Activated B cell treated with CpG ODN at 0.5 μM for 24 hours (primary cell): ENCODE measurements around the gene CA9. TPM values are rescaled to one million over a fixed set of nuclear protein-coding genes. Genes with fewer than 3 reads are reported as not detected.

Experiments
- ATAC-seq: fragments of 200-7000 bp; cut with Tn5 transposase; one replicate; pipeline ENCODE4 v1.10.0; 2021; ENCODE audit warnings: low read depth, mild to moderate bottlenecking, moderate library complexity
- CTCF ChIA-PET: fragments of 350-600 bp; sonication (Branson Sonifier 250); formaldehyde crosslinking; loops from one replicate; lab custom pipeline; 2021; ENCODE audit warnings: antibody characterized with exemption; lab: Charles Lee
- POLR2A ChIA-PET: fragments of 350-600 bp; sonication (Branson Sonifier 250); formaldehyde crosslinking; loops from one replicate; lab custom pipeline; 2021; ENCODE audit warnings: antibody characterized with exemption; lab: Charles Lee
- DNase-seq: peaks from one replicate; pipeline ENCODE4 v3.0.0; 2022
- H3K27ac Mint-ChIP-seq: one replicate; pipeline ENCODE4 v1.8.0; 2020; ENCODE audit warnings: mixed read lengths
- H3K27me3 Mint-ChIP-seq: one replicate; pipeline ENCODE4 v1.8.0; 2021; ENCODE audit warnings: mixed read lengths
- H3K36me3 Mint-ChIP-seq: one replicate; pipeline ENCODE4 v1.8.0; 2021; ENCODE audit warnings: low read depth, mixed read lengths
- H3K4me1 Mint-ChIP-seq: one replicate; pipeline ENCODE4 v1.8.0; 2021; ENCODE audit warnings: mixed read lengths
- H3K4me3 Mint-ChIP-seq: one replicate; pipeline ENCODE4 v1.8.0; 2020; ENCODE audit warnings: mild to moderate bottlenecking, mixed read lengths
- H3K9me3 Mint-ChIP-seq: one replicate; pipeline ENCODE4 v1.8.0; 2020; ENCODE audit warnings: mixed read lengths
- intact Hi-C: fragments of 100-400 bp; cut with micrococcal nuclease; formaldehyde crosslinking; loops from one replicate; pipeline ENCODE4 v1.15.1; 2024
- total RNA-seq: library from RNA; stranded (reverse); gene quantifications from 2 replicates; pipeline ENCODE4 v1.2.3, GENCODE V29; 2022
- TF ChIP-seq, protein P1 (sequence below): fragments of 200-600 bp; IDR thresholded peaks from one replicate; pipeline ENCODE4 v1.8.0; 2022; ENCODE audit warnings: antibody characterized with exemption, mild to moderate bottlenecking

Gene CA9
- total RNA-seq, 1 donor from 2014 or later = not detected

DNA sequence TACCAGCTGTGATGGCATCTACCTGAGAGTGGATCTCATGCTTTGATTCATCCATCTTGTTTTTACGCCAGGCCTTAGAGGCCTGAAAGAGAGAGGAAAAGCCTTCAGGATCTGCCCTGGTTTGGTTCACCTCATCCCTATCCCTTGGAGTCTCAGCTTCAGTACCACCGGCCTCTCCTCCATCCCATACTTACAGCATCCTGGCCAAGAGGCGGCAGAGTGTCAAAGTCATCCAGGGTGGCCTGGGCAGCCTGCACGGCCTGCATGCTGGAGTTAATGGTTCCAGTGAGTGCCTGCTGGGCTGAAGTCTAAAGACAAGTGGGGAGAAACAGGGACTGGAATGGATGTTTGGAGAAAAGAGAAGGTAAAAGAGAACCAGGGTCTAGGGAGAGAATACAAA lies 45.8 kb downstream of the CA9 start:
- DNase-seq (no peak), ATAC-seq (no peak)
- Mint-ChIP-seq H3K4me3 (peak overlapping the region; percentile 32), H3K27ac (peak overlapping the region; percentile 85), H3K4me1 (peaks cover 26% of the 10 kb centered on the region), H3K9me3 (no peaks in the 10 kb centered on the region), H3K36me3 (peaks cover 98% of the 10 kb centered on the region), H3K27me3 (no peaks in the 10 kb centered on the region)
- TF ChIP-seq, protein P1, sequence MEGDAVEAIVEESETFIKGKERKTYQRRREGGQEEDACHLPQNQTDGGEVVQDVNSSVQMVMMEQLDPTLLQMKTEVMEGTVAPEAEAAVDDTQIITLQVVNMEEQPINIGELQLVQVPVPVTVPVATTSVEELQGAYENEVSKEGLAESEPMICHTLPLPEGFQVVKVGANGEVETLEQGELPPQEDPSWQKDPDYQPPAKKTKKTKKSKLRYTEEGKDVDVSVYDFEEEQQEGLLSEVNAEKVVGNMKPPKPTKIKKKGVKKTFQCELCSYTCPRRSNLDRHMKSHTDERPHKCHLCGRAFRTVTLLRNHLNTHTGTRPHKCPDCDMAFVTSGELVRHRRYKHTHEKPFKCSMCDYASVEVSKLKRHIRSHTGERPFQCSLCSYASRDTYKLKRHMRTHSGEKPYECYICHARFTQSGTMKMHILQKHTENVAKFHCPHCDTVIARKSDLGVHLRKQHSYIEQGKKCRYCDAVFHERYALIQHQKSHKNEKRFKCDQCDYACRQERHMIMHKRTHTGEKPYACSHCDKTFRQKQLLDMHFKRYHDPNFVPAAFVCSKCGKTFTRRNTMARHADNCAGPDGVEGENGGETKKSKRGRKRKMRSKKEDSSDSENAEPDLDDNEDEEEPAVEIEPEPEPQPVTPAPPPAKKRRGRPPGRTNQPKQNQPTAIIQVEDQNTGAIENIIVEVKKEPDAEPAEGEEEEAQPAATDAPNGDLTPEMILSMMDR = no peak
- ChIA-PET POLR2A (interaction anchor here (0.5 to 3.3 kb wide), 12 partner anchors 8 to 114 kb away, joined by 3 to 38 read pairs (median 4); partner anchors contain the start of genes CREB3, SIT1 and TLN1), CTCF (interaction anchor here (0.8 to 3.1 kb wide), 4 partner anchors 10 to 116 kb away, joined by 3 to 19 read pairs (median 3); no protein-coding TSS in a partner anchor)
- intact Hi-C loops = loop anchor here (1.0 to 5.0 kb wide), 7 partner anchors 9 to 115 kb away; partner anchors contain the start of genes CD72, CREB3 and TLN1

DNA sequence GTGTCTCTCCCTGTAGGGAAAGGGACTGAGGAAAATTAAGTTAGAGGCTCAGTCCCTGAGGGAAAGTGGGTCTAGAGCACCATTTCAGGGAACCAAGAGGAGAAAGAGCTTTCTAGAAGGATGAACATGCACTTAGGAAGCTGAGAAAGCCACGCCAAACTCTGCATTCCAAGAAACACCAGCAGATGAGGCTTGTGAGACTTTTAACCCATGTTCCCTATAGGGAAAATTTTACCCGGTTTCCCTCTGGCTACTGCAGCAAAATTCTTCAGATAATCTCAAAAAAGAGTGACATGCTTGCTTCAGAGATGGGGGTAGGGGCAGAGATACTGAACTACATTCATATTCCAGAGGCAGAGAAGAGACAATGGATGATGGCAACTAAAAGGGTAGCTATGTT lies 49.7 kb downstream of the CA9 start:
- Mint-ChIP-seq H3K9me3 (no peaks in the 10 kb centered on the region), H3K27ac (no peak overlapping the region), H3K27me3 (no peaks in the 10 kb centered on the region), H3K36me3 (peaks cover 80% of the 10 kb centered on the region), H3K4me3 (no peak overlapping the region), H3K4me1 (peaks cover 18% of the 10 kb centered on the region)
- intact Hi-C loops = no loop called here
- TF ChIP-seq, protein P1 = no peak
- DNase-seq (no peak), ATAC-seq (no peak)
- POLR2A ChIA-PET = no interaction called here
- CTCF ChIA-PET = no interaction called here

DNA sequence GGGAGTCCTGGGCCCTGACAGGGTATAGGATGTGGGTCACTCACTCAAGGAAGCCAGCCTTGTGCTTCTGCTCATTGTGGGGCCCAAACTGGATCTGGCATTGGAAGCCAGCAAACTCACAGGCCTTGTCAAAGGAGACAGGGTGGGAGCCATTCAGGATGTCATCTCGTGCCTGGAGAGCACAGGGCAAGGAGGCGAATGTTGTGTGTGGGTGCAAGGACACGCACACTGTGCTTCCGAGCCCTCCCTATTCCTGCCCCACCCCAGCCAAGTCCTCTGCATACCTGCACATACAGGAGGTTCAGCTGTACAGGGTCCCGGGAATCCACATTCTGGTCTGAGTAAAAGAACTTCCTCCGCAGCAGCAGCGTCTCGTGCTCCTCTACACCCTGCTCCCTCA lies 50.2 kb downstream of the CA9 start:
- TF ChIP-seq, protein P1 = no peak
- no peaks in the 10 kb centered on the region for H3K27me3 Mint-ChIP-seq
- no peaks in the 10 kb centered on the region for H3K9me3 Mint-ChIP-seq
- peaks cover 13% of the 10 kb centered on the region for H3K4me1 Mint-ChIP-seq
- peaks cover 75% of the 10 kb centered on the region for H3K36me3 Mint-ChIP-seq
- DNase-seq (no peak), ATAC-seq (no peak)
- no peak overlapping the region for H3K4me3 Mint-ChIP-seq
- ChIA-PET CTCF (no interaction called here), POLR2A (no interaction called here)
- no peak overlapping the region for H3K27ac Mint-ChIP-seq
- intact Hi-C loops = no loop called here

DNA sequence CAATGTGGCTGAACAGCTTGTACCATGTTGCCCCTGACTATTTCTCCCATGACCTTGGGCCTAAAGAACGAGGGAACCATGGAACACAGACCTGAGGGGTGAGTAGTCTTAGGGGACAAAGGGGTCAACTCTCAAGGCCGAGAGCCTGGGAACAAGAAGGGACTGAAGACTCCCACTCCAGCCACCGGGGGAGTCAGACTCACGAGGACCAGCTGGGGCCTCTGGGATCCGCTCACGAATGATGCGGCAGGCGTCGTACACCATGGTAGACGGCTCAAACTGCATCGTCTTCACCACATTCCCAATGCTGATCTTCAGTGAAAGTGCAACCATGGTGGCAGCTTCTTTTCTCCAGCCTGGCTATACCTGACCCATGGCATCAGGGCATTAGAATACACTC lies 51.6 kb downstream of the CA9 start:
- intact Hi-C loops = no loop called here

DNA sequence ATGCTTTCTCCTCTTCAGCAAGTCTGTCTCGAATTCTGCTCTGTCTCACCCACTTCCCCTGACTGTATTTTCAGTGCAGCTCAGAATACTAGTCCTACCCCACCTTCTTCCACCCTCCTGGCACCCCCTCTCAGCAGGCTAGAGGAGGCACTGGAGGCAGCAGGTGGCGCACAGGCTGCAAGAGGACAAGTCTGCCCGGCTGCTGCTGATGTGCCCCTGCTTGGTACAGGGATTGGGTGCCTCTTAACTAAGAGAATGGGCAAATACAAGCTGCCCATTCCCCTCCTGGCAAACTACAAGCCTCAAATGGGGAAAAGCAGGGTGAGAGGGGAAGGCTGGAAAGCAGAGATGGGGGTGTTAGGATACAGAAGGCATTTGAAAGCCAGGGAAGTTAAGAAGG lies 53.2 kb downstream of the CA9 start:
- Mint-ChIP-seq H3K27ac (no peak overlapping the region), H3K4me3 (peak overlapping the region; percentile 66), H3K9me3 (no peaks in the 10 kb centered on the region), H3K36me3 (peaks cover 52% of the 10 kb centered on the region), H3K27me3 (no peaks in the 10 kb centered on the region), H3K4me1 (no peaks in the 10 kb centered on the region)
- intact Hi-C loops = no loop called here
- ChIA-PET CTCF (interaction anchor here (0.7 to 7.6 kb wide), 9 partner anchors 13 to 154 kb away, joined by 3 to 52 read pairs (median 9); partner anchors contain the start of genes CCDC107, GBA2, RGP1 and RMRP), POLR2A (interaction anchor here (0.8 to 2.8 kb wide), 6 partner anchors 8 to 107 kb away, joined by 3 to 22 read pairs (median 4); no protein-coding TSS in a partner anchor)
- TF ChIP-seq, protein P1 = no peak
- DNase-seq (peak; percentile 31), ATAC-seq (peak; percentile 80)

More for the DNA sequence above, 51.6 kb downstream of the CA9 start:
- Mint-ChIP-seq H3K4me1 (no peaks in the 10 kb centered on the region), H3K36me3 (peaks cover 60% of the 10 kb centered on the region), H3K27ac (no peak overlapping the region), H3K27me3 (no peaks in the 10 kb centered on the region), H3K4me3 (no peak overlapping the region), H3K9me3 (no peaks in the 10 kb centered on the region)
- DNase-seq (no peak), ATAC-seq (no peak)
- ChIA-PET CTCF (no interaction called here), POLR2A (interaction anchor here (0.7 kb wide), 1 partner anchor 117 kb away, joined by 4 read pairs; no protein-coding TSS in a partner anchor)
- TF ChIP-seq, protein P1 = no peak
